Measurements from ENCODE around the gene SLC8A1. TPM values are rescaled to one million over a fixed set of nuclear protein-coding genes. Genes with fewer than 3 reads are reported as not detected.

SLC8A1 gene
- total RNA-seq, 1 donor from 2014 or later: 5.7 TPM

DNA sequence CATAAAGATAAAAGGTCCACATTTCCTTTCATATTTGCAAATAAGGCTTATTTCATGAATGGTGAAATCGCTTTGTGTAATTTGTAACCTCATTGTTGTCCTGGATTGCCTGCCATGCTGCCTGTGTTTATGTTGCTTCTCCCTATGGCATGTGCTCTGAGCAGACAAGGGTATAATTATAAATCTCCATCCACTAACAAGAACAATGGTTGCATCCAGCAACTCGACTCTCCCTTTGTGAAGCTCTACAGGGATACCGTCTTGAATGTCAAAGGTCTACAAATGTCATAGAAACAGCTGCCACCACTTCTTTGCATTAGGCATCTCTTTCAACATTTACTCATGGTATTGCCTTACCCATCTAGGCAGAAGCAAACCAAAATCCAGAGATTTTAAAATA lies 209.6 kb downstream of the SLC8A1 start:
- H3K27ac Mint-ChIP-seq: no peak overlapping the region
- no peaks in the 10 kb centered on the region for H3K27me3 Mint-ChIP-seq
- peaks cover 2% of the 10 kb centered on the region for H3K4me1 Mint-ChIP-seq (ENCODE audit: low read depth)
- no peaks in the 10 kb centered on the region for H3K9me3 Mint-ChIP-seq (ENCODE audit: low read depth)
- no peak for TF ChIP-seq CTCF (IDR thresholded peaks at IDR 0.05; ENCODE audit: unreplicated experiment)
- no peaks in the 10 kb centered on the region for H3K36me3 Mint-ChIP-seq (ENCODE audit: insufficient read depth)
- no peak overlapping the region for H3K4me3 Mint-ChIP-seq (ENCODE audit: low read depth)
- no peak for DNase-seq (ENCODE audit: low spot score, unreplicated experiment)

GRCh38 chr2:40240070-40240469 lies 211.8 kb downstream of the SLC8A1 start:
- TF ChIP-seq CTCF (IDR thresholded peaks at IDR 0.05; ENCODE audit: unreplicated experiment): no peak
- Mint-ChIP-seq H3K27me3 (no peaks in the 10 kb centered on the region), H3K27ac (no peak overlapping the region), H3K4me1 (ENCODE audit: low read depth) (peaks cover 2% of the 10 kb centered on the region), H3K36me3 (ENCODE audit: insufficient read depth) (no peaks in the 10 kb centered on the region), H3K9me3 (ENCODE audit: low read depth) (no peaks in the 10 kb centered on the region), H3K4me3 (ENCODE audit: low read depth) (no peak overlapping the region)
- no peak for DNase-seq (ENCODE audit: low spot score, unreplicated experiment)

DNA sequence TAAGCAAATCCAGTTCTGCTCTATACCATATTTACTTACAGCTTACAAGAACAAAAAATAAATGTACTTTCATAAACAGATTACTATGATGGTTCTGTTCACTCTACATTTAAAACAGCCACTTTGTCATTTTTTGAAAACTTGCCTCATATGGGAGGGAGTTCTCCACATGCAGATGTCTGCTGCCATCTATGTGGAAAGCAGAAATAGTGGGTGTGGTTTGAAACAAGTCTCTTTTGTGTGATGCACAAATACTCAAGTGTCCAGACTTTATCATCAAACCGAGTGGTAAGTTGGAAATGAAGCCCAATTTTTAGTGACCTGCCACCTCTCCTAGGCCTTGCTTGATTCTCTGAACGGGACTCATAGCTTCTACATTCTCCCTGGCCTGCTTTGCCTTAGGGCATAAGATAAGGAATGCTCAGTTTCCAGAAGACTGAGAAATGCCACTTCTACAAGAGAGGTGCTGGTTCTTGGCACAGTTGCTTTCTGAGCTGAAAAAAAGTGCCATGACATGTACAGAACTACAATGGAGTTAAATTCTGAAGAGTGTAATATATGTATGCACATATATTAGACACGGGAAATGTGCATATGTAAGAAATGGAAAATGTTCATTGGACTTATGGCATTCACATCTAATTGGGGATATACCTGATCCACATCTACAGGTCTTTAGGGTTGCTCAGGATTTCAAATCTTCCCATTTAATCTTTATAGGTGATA lies 221.0 kb downstream of the SLC8A1 start:
- Mint-ChIP-seq H3K4me3 (ENCODE audit: low read depth) (no peak overlapping the region), H3K9me3 (ENCODE audit: low read depth) (peaks cover 4% of the 10 kb centered on the region), H3K36me3 (ENCODE audit: insufficient read depth) (no peaks in the 10 kb centered on the region), H3K4me1 (ENCODE audit: low read depth) (no peaks in the 10 kb centered on the region), H3K27ac (no peak overlapping the region), H3K27me3 (no peaks in the 10 kb centered on the region)
- no peak for TF ChIP-seq CTCF (IDR thresholded peaks at IDR 0.05; ENCODE audit: unreplicated experiment)
- DNase-seq (ENCODE audit: low spot score, unreplicated experiment): no peak

GRCh38 chr2:40230186-40230585 lies 221.7 kb downstream of the SLC8A1 start:
- Mint-ChIP-seq H3K36me3 (ENCODE audit: insufficient read depth) (no peaks in the 10 kb centered on the region), H3K4me3 (ENCODE audit: low read depth) (no peak overlapping the region), H3K9me3 (ENCODE audit: low read depth) (peaks cover 4% of the 10 kb centered on the region), H3K27ac (no peak overlapping the region), H3K4me1 (ENCODE audit: low read depth) (no peaks in the 10 kb centered on the region), H3K27me3 (no peaks in the 10 kb centered on the region)
- no peak for DNase-seq (ENCODE audit: low spot score, unreplicated experiment)
- no peak for TF ChIP-seq CTCF (IDR thresholded peaks at IDR 0.05; ENCODE audit: unreplicated experiment)

DNA sequence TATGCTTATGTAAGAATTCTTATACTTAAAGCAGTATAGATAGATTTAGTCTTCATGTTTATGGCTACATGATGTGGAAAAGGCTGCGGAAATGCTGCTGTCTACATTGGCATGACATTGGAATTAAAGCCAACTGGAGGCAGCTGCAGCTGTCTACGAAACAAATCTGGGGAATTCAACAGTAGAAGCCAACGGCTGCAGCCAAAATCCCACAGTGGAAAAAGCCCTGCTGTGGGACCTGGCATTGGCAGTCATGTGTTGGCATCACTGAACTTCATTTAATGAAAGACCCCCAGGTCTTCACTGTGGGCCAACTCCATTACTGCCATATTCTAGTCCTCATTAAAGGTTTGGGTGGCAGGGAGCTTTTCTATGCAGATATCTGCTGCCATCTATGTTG lies 223.6 kb downstream of the SLC8A1 start:
- no peaks in the 10 kb centered on the region for H3K36me3 Mint-ChIP-seq (ENCODE audit: insufficient read depth)
- no peak for DNase-seq (ENCODE audit: low spot score, unreplicated experiment)
- no peak for TF ChIP-seq CTCF (IDR thresholded peaks at IDR 0.05; ENCODE audit: unreplicated experiment)
- H3K4me3 Mint-ChIP-seq (ENCODE audit: low read depth): no peak overlapping the region
- no peaks in the 10 kb centered on the region for H3K27me3 Mint-ChIP-seq
- no peak overlapping the region for H3K27ac Mint-ChIP-seq
- no peaks in the 10 kb centered on the region for H3K4me1 Mint-ChIP-seq (ENCODE audit: low read depth)
- peaks cover 4% of the 10 kb centered on the region for H3K9me3 Mint-ChIP-seq (ENCODE audit: low read depth)

Data from progenitor cell of endocrine pancreas (in vitro differentiated cells).